ENCODE results near the gene FA2H. TPM values are rescaled to one million over a fixed set of nuclear protein-coding genes. Genes with fewer than 3 reads are reported as not detected.

Gene FA2H
- total RNA-seq, 1 donor from 2014 or later, result 11.5 TPM

GRCh38 chr16:74709441-74709877 lies 65.2 kb downstream of the FA2H start:
- DNase-seq (ENCODE audit: low read depth), result no peak
- no peak overlapping the region for H3K4me3 ChIP-seq (ENCODE audit: low read depth, low read length)
- TF ChIP-seq, protein P1, sequence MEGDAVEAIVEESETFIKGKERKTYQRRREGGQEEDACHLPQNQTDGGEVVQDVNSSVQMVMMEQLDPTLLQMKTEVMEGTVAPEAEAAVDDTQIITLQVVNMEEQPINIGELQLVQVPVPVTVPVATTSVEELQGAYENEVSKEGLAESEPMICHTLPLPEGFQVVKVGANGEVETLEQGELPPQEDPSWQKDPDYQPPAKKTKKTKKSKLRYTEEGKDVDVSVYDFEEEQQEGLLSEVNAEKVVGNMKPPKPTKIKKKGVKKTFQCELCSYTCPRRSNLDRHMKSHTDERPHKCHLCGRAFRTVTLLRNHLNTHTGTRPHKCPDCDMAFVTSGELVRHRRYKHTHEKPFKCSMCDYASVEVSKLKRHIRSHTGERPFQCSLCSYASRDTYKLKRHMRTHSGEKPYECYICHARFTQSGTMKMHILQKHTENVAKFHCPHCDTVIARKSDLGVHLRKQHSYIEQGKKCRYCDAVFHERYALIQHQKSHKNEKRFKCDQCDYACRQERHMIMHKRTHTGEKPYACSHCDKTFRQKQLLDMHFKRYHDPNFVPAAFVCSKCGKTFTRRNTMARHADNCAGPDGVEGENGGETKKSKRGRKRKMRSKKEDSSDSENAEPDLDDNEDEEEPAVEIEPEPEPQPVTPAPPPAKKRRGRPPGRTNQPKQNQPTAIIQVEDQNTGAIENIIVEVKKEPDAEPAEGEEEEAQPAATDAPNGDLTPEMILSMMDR (conservative IDR thresholded peaks at IDR 0.05; ENCODE audit: low read depth, low read length), result peak; percentile 98

DNA sequence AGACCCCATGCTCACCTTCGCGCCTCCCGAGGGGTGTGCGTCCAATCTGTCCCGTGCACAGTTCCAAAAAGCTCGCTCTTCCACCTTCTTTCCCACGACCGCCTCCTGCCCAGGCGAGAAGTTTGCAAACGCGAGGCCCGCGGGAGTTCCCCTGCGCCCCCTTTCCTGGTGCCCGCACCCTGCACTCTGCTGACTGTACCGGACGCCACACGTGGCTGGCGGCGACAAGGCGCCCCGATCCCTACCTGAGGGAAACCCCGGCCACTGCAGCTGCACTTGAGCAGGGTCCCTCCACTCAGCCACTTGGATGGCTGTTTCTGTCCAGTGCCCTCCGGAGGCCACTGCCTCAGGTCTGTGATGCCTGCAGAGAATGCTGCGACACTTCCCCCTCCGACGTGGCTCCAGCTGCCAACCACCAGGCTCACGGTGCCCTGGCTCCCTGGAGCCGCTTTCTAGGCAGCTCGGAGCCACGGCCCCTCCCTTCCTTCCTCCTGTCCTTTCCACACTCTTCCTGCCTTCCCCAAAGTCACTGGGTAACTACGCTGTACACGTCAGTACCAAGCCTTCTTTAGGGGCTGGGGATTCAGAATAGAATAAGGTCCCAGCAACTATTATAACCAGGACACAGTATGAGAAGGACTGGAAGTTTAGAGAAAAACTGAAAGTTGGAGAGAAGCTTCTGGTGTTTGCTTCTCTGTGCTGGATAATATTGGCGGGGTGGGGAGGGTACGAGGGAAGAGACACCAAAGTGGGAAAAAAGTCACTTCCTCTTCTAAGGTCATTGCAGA lies 74.0 kb downstream of the FA2H start, which contains the start of gene MLKL:
Gene MLKL (minus strand): TSS at position 425 of the 788 bp plus-strand sequence. CDS start 5,105 bp downstream, outside the sequence.
- TF ChIP-seq, protein P1 (conservative IDR thresholded peaks at IDR 0.05; ENCODE audit: low read depth, low read length), result peak; percentile 7
- peak within 1 kb of the TSS; percentile 93 for H3K4me3 ChIP-seq (ENCODE audit: low read depth, low read length)
- DNase-seq (ENCODE audit: low read depth), result no peak

GRCh38 chr16:74700116-74700437 lies 74.5 kb downstream of the FA2H start:
- TF ChIP-seq, protein P1 (conservative IDR thresholded peaks at IDR 0.05; ENCODE audit: low read depth, low read length), result no peak
- DNase-seq (ENCODE audit: low read depth), result no peak
- H3K4me3 ChIP-seq (ENCODE audit: low read depth, low read length), result peak overlapping the region; percentile 93

GRCh38 chr16:74699666-74700065 lies 75.0 kb downstream of the FA2H start:
- H3K4me3 ChIP-seq (ENCODE audit: low read depth, low read length), result peak overlapping the region; percentile 93
- TF ChIP-seq, protein P1 (conservative IDR thresholded peaks at IDR 0.05; ENCODE audit: low read depth, low read length), result no peak
- DNase-seq (ENCODE audit: low read depth), result no peak

- TF ChIP-seq, protein P1 (conservative IDR thresholded peaks at IDR 0.05; ENCODE audit: low read depth, low read length), result no peak
- DNase-seq (ENCODE audit: low read depth), result no peak
- H3K4me3 ChIP-seq (ENCODE audit: low read depth, low read length), result peak overlapping the region; percentile 12
These were observed 76.4 kb downstream of the FA2H start for GRCh38 chr16:74698222-74698621.

- H3K4me3 ChIP-seq (ENCODE audit: low read depth, low read length), result peak overlapping the region; percentile 46
- TF ChIP-seq, protein P1 (conservative IDR thresholded peaks at IDR 0.05; ENCODE audit: low read depth, low read length), result no peak
- peak; percentile 53 for DNase-seq (ENCODE audit: low read depth)
These were observed 78.9 kb downstream of the FA2H start for GRCh38 chr16:74695450-74696422.
